HepG2 (cell line): ENCODE data around the gene FARSB. TPM values are rescaled to one million over a fixed set of nuclear protein-coding genes. Genes with fewer than 3 reads are reported as not detected.

ENCODE experiments used
- DMTF1 ChIP-seq: sonication (generic); formaldehyde crosslinking; IDR thresholded peaks from 2 replicates; pipeline ENCODE4 v1.4.0; 2020; ENCODE audit warnings: mild to moderate bottlenecking, missing genetic modification reagents
- FOXK2 ChIP-seq: fragments of 450-650 bp; IDR thresholded peaks from 2 replicates; pipeline ENCODE4 v1.6.1; 2016
- FOXP1 ChIP-seq, 2 experiments: fragments of 450-650 bp in 1 of 2; IDR thresholded peaks; 2 replicates each; pipeline ENCODE4 v1.6.1; 2017 to 2018; ENCODE audit warnings: antibody characterized with exemption in 1 of 2
- FUBP1 ChIP-seq: sonication (generic); formaldehyde crosslinking; IDR thresholded peaks from 2 replicates; pipeline ENCODE4 v1.5.1; 2020; ENCODE audit warnings: missing genetic modification reagents, mild to moderate bottlenecking, borderline replicate concordance
- GABPA ChIP-seq, 2 experiments: IDR thresholded peaks; 2 replicates each; pipeline ENCODE4 v1.6.1; 2011 to 2016; ENCODE audit warnings: low read depth in 2 of 2, low read length in 1 of 2, missing biosample characterization in 1 of 2, missing genetic modification characterization in 1 of 2
- KLF12 ChIP-seq: sonication (generic); formaldehyde crosslinking; IDR thresholded peaks from 2 replicates; pipeline ENCODE4 v1.4.0; 2020; ENCODE audit warnings: missing genetic modification reagents, borderline replicate concordance
- LRRFIP1 ChIP-seq: sonication (generic); formaldehyde crosslinking; conservative IDR thresholded peaks from 2 replicates; pipeline ENCODE4 v1.4.0; 2020; ENCODE audit warnings: missing genetic modification reagents
- MLLT10 ChIP-seq: sonication (generic); formaldehyde crosslinking; IDR thresholded peaks from 2 replicates; pipeline ENCODE4 v1.4.0; 2020; ENCODE audit warnings: missing genetic modification reagents
- NFYC ChIP-seq: IDR thresholded peaks from 2 replicates; pipeline ENCODE4 v1.6.1; 2016; ENCODE audit warnings: missing genetic modification reagents, missing compliant biosample characterization
- SRSF4 ChIP-seq: fragments of 200-400 bp; formaldehyde crosslinking; IDR thresholded peaks from one replicate; pipeline ENCODE4 v1.6.1; 2018; ENCODE audit warnings: mild to moderate bottlenecking, low read depth, low read length, moderate library complexity; ENCODE audit not compliant: poor library complexity, severe bottlenecking
- TCF7 ChIP-seq: sonication (generic); IDR thresholded peaks from 2 replicates; pipeline ENCODE4 v1.6.1; 2016; ENCODE audit warnings: antibody characterized with exemption, low read depth
- U2AF2 ChIP-seq: fragments of 200-400 bp; formaldehyde crosslinking; IDR thresholded peaks from 2 replicates; pipeline ENCODE4 v1.6.1; 2017; ENCODE audit warnings: low read depth, mild to moderate bottlenecking, low read length
- YY1 ChIP-seq: IDR thresholded peaks from 2 replicates; pipeline ENCODE4 v1.6.1; 2011; ENCODE audit warnings: low read length, low read depth, moderate library complexity, mild to moderate bottlenecking; ENCODE audit not compliant: insufficient read depth, insufficient replicate concordance
- ZBTB46 ChIP-seq: sonication (generic); formaldehyde crosslinking; IDR thresholded peaks from 2 replicates; pipeline ENCODE4 v1.4.0; 2020; ENCODE audit warnings: mild to moderate bottlenecking, missing genetic modification reagents, borderline replicate concordance
- ZNF317 ChIP-seq: sonication (generic); formaldehyde crosslinking; IDR thresholded peaks from 2 replicates; pipeline ENCODE4 v1.5.0; 2020; ENCODE audit warnings: mild to moderate bottlenecking, missing genetic modification reagents
- ZNF335 ChIP-seq: sonication (generic); formaldehyde crosslinking; IDR thresholded peaks from 2 replicates; pipeline ENCODE4 v1.4.0; 2020; ENCODE audit warnings: missing genetic modification reagents
- ZNF510 ChIP-seq: sonication (generic); formaldehyde crosslinking; IDR thresholded peaks from 2 replicates; pipeline ENCODE4 v1.4.0; 2020; ENCODE audit warnings: low read depth, mild to moderate bottlenecking, missing genetic modification reagents
- ZNF598 ChIP-seq: sonication (generic); formaldehyde crosslinking; IDR thresholded peaks from 2 replicates; pipeline ENCODE4 v1.5.1; 2020; ENCODE audit warnings: mild to moderate bottlenecking, missing genetic modification reagents, borderline replicate concordance
- ZNF75D ChIP-seq: sonication (generic); formaldehyde crosslinking; IDR thresholded peaks from 2 replicates; pipeline ENCODE4 v1.8.1; 2023; ENCODE audit warnings: missing genetic modification reagents, mild to moderate bottlenecking, borderline replicate concordance
- polyA plus RNA-seq, 8 experiments: library from polyadenylated mRNA; depleted of rRNA in 3 of 8; stranded (reverse) in 7 of 8; unstranded in 1 of 8; fragments of >200 nt; fragmentation: Illumina TruSeq in 4 of 8; extraction: Trizol in 4 of 8; gene quantifications; 2 replicates each; pipeline versions ENCODE4 v1.2.1 to v1.2.3, GENCODE V29; 2011 to 2016; ENCODE audit warnings: low read depth in 4 of 8, missing spikeins in 1 of 8, mixed read lengths in 1 of 8; ENCODE audit not compliant: insufficient read depth in 1 of 8
- total RNA-seq, 5 experiments: library from RNA; depleted of rRNA; stranded (reverse); fragments of >200 nt; fragmentation: Illumina TruSeq; extraction: Trizol; gene quantifications; 2 replicates each; pipeline ENCODE4 v1.2.3, GENCODE V29; 2016; ENCODE audit warnings: low read depth in 1 of 5

The FARSB gene
- total and polyA plus RNA-seq, 2 of the 13 experiments (the other 11 are each of a cell fraction or from before 2014, with no cell fraction given), result 23.3 to 45.9 TPM

GRCh38 chr2:222671259-222672067 lies 15.6 kb upstream of the FARSB start, which contains the start of gene MOGAT1 (continued):
- TF ChIP-seq DMTF1 (CRISPR knock-in tag) (0 out of 2 replicates have a peak, but pooled peaks have one; percentile 32), FOXP1 (IDR thresholded peaks at IDR 0.05) (no peak), FOXP1 (CRISPR knock-in tag; IDR thresholded peaks at IDR 0.05) (no peak), ZNF75D (CRISPR knock-in tag) (no peak), MLLT10 (no peak), FUBP1 (CRISPR knock-in tag) (no peak), TCF7 (peak; percentile 16; the same call in 1 of the 2 replicates), ZNF510 (CRISPR knock-in tag) (peak; percentile 76; the same call in 1 of the 2 replicates), ZNF598 (CRISPR knock-in tag) (no peak; the same call in 1 of the 2 replicates), ZBTB46 (peak; percentile 58; the same call in 1 of the 2 replicates), YY1 (peak; percentile 32), NFYC (peak; percentile 81), ZNF317 (peak; percentile 63; the same call in 1 of the 2 replicates), LRRFIP1 (CRISPR knock-in tag) (no peak), GABPA (IDR thresholded peaks at IDR 0.05; ENCODE audit: low read depth, low read length) (no peak), GABPA (CRISPR knock-in tag; IDR thresholded peaks at IDR 0.05; ENCODE audit: low read depth) (no peak), U2AF2 (no peak), ZNF335 (CRISPR knock-in tag) (peak; percentile 96), FOXK2 (no peak), KLF12 (CRISPR knock-in tag) (peak; percentile 38; the same call in 1 of the 2 replicates), SRSF4 (no peak)
